Effector CD4-positive, alpha-beta T cell (primary cell): ENCODE measurements around the gene FAM180B.
"Not testable (repeated sequence)": the region's sequence is repeated elsewhere in the genome, so short reads cannot be mapped to it uniquely, and the experiment has no call there.

Source experiments
- DNase-seq: peaks from one replicate; pipeline ENCODE4 v3.0.0-alpha.2; 2020

FAM180B gene

DNA sequence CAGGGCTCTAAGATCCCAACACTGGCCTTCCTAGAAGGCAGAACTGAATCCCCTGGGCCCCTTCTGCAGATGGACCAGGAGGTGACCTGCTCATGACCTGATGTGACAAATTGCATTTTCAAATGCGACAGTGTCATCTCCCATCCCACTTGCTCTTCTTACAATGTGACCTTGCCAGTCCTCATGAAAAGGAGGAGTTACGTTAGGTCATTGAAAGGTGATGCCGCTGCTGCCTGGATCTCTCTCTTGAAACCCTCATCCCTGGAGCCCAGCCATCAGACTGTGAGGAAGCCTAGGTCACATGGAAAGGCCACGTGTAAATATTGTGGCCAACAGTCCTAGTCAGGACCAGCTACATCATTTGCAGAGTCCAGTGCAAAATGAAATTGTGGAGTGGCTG, 13.4 kb downstream of the FAM180B start:
- no peak for DNase-seq

DNA sequence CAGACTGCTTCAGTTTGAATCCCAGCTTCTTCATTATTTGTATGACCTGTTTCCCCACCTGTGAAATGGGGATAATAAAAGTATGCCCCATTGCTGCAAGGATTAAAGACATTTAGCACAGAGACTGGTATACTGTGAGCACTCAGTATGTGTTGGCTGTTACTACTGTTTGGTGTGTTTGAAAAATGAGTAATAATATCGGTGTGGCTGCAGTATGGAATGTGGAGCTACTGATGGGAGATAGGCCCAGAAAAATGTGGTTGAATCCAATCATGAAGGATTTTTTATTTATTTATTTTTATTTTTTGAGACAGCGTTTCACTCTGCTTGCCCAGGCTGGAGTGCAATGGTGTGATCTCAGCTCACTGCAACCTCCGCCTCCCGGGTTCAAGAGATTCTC, 16.8 kb downstream of the FAM180B start:
- DNase-seq: no peak

DNA sequence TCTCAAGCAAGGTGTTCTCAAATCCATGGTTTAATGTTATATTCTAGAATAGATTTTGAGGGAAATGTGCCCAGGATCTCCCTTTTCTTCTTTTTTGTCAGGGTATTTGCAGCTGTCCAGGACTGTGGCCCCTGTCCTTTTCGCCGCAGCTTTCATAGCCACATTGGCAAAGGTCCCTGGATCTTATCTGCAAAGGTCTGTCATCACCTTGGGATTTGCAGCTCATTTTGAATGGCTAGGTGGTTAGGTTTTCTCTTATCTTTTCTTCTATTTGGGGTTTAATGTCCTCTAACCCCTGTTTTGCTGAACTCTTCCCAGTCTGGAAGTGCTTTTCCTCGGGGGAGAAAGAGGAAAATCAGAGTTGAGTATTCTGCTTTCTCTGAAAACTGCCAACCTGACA, 19.4 kb downstream of the FAM180B start:
- DNase-seq: no peak

DNA sequence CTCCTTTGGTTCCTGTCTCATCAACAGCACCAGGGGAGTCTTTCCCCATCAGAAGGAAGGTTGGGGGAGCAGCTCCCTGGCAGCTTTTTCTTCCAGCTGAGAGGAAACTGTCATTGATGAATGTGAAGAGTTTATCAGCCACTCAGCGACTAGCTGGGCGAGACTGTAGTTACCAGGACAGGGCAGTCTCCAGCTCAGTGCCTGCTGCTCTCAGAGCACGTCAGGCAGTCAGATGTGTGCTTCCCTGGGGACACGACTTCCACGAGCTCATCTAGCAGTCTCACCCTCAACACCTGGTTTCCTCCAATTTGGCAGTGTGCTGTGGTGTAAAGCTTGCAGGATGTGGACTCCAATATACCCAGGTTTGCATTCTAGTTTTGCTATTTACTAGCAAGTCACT, 20.3 kb downstream of the FAM180B start:
- DNase-seq: no peak

DNA sequence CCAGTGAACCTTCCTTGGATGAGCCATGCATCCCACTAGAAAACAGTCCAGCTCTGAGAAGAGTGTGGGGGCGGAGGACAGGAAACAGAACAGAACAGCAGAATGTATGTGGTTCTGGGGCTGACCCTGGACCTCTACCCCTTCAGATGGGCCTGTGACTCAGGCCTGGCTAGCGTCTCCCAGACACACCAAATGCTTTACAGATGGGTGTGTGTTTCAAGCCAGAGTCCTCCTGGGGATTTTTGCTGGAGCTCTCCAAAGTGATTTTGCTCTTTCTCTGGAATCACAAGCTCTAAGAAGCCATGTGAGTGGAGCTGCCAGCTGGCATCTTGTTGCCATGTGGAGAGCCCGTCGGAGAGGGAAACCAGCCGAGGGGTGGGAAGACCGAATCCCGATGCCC, 20.9 kb downstream of the FAM180B start:
- DNase-seq: no peak

DNA sequence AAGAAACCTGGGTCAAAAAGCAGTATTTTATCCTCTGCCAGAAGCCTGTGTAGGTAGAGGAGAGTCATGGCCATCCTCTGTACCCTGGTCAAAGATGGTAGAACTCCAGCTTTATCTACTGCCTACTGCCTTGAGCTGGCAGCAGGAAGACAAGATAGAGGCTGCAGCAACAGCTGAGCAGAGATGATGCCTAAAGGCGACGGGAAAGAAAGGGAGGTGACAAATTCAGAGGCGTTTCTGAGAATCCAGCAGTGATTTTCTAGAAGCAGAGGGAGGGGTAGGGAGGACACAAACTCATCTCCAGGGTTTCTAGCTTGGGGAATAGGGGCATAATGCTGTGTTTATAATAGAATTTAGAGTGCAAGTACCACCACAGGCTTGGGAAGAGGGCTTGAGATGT, 23.2 kb downstream of the FAM180B start:
- DNase-seq: no peak

DNA sequence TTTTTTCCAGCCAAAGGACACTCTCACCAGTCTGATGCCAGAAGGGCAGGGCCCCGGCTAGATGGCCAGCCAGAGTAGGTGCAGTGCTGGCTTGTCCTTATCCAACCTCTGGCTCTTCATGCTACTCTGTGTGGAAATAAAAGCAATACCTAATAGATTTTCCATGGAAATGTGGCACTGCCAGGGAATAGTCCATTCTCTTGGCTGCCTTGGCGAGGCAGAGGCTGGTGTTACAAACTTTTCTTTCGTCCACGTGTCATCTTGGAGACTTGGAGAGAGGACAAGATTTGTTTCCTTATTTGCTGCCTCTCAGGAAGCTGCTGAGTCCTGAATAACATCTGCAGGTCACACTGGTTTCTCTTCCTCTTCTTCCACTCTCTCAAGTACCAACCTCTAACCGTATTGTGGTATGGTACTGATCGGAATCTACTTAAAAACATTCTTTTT, 24.9 kb downstream of the FAM180B start:
- DNase-seq: no peak

DNA sequence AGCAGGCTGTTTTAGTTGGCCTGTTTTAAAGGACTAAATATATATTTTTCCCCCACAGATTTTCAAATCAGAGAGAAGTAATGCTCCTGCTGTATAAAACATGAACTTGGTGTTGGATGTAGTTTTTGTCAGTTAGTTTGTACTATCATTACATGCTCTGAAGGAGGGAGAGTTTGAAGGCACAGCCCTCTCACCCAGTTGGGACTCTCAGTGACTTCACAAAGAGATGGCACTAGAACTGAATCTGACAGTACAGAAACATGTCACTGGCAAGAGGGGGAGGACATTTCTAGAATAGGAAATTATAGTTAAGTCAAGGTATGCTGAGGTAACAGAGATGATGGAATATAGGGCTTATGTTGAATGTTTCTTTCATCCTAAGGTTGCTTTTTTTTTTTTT, 28.8 kb downstream of the FAM180B start:
- no peak for DNase-seq

DNA sequence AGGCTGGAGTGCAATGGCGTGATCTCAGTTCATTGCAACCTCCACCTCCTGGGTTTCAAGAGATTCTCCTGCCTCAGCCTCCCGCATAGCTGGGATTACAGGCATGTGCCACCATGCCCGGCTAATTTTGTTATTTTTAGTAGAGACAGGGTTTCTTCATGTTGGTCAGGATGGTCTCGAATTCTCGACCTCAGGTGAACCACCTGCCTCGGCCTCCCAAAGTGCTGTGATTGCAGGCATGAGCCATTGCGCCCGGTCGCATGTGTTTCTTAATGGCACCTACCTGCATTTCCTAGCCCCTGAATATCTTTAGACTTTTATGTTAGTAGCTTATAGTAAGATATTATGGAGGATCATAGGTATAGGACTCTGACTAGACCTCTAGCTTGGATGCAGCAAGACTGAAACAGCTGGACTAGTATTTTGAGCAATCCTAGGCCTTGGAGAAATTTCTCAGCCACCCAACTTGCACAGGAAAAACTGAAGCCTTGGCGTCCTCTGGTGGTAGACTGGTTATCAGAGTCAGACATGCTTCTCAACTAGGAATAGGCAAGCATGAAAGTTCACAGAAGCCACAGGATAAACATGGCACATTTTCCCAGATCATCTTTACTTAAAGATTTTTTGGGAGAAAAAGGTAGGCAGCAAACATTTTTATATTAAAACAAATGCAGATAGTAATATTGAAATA, 30.4 kb downstream of the FAM180B start:
- DNase-seq: no peak

DNA sequence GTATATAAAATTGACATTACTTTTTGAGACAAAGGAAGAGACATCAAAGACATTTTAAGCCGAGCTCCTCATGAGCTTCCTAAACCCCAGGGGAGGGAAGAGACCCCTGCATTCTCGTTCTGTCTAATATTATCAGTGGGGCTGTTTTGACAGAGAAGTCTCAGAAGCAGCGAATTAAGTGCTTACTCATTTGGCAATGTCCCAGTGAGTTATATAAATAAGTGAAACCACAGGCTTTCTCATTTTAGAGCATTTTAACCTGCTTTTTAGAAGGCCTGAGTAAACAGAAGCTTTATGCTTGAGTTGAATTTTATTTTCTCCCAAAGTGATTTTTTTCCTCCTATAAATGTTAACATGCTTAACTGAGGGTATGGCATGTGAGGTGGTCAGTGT, 30.9 kb downstream of the FAM180B start:
- DNase-seq: no peak

DNA sequence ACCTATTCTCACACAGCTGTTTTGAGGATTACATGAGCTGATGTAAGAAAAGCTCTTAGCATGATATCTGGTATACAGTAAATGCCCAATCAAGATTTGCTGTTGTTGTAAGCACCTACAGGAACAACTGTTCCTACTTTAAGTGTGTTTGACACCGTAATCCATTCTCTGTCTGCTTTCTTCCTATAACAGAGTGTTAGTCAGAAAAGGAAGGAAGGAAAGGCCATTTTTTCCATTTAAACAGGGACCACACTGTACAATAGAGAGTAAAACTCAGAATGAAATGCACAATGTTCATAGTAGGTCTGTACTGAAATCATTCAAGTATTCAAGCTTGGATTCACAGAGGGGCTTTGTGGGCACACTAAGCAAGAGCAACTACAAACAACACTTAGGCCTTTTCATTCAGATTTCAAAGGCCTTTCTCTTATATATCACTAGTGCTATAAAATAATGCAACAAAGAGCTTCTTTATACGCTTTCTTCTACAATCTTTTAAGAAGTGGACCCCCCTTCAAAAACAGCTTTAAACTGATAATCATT, 34.4 kb downstream of the FAM180B start:
- no peak for DNase-seq

DNA sequence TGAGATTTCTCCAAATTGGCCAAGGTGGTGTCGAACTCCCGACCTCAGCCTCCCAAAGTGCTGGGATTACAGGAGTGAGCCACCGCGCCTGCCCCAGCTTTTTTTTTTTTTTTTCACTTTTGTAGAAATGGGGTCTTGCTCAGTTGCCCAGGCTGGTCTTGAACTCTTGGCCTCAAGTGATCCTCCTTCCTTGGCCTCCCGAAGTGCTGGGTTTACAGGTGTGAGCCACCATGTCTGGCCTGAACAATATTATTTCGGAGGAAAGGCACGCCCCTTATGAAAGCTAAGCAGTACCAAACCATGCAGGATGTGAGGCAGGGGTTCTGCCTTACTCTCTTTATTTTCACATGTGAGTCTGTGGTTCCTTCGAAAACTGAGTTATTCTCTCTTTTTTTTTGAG, 39.8 kb downstream of the FAM180B start:
- no peak for DNase-seq

DNA sequence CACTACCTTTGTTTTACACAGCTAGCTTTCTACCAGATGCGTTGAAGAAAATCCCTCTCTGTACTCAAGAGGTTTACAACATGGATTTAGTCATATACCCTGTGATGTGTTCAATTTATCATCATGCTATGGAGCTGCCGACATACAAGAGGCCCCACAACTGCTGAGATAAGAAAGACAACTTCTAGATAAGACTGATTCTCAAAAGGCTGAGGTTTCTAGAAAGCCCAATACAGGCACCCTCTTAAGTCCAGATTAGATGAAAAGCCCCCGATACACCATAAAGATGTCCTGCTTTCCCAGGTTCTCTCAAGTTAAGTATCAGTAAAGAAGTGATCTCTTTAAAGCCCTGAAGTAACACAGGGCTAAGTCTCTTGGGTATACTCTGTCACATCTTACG, 41.5 kb downstream of the FAM180B start:
- no peak for DNase-seq

DNA sequence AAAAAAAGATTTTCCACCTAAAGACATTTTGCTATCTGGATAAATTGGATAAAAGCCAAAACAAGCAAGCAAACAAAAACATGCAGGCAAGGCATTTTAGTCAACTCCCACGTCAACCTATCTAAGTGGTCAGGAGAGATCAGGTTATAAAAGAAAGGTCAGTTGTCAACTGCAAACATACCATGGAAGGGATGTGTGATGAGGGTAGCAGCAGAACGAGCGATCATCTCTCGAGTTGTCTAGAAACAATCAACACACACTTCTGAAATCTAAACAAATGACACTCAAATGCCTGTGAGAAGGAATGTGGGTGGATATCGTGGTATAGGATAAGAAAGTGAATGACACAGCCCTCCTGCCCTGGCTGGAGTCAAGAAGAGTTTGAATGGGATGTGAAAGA, 45.0 kb downstream of the FAM180B start:
- no peak for DNase-seq

DNA sequence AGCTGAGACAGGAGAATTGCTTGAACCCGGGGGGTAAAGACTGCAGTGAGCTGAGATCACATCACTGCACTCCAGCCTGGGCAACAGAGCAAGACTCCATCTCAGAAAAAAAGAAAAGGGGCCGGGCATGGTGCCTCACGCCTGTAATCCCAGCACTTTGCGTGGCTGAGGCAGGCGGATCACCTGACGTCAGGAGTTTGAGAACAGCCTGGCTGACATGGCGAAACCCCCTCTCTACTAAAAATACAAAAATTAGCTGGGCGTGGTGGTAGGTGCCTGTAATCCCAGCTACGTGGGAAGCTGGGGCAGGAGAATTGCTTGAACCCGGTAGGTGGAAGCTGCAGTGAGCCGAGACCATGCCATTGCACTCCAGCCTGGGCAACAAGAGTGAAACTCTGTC, 49.9 kb downstream of the FAM180B start:
- DNase-seq: not testable (repeated sequence)
